NCI-H345 treated with DMSO at 0.1 percent for 48 hours (cell line): ENCODE results near the gene IGF2BP2.
"Not testable (repeated sequence)": the region's sequence is repeated elsewhere in the genome, so short reads cannot be mapped to it uniquely, and the experiment has no call there.

Experiments
- DNase-seq: peaks from one replicate; lab custom pipeline; 2025; ENCODE audit not compliant: unreplicated experiment; lab: John Stamatoyannopoulos, UW

Gene IGF2BP2

DNA sequence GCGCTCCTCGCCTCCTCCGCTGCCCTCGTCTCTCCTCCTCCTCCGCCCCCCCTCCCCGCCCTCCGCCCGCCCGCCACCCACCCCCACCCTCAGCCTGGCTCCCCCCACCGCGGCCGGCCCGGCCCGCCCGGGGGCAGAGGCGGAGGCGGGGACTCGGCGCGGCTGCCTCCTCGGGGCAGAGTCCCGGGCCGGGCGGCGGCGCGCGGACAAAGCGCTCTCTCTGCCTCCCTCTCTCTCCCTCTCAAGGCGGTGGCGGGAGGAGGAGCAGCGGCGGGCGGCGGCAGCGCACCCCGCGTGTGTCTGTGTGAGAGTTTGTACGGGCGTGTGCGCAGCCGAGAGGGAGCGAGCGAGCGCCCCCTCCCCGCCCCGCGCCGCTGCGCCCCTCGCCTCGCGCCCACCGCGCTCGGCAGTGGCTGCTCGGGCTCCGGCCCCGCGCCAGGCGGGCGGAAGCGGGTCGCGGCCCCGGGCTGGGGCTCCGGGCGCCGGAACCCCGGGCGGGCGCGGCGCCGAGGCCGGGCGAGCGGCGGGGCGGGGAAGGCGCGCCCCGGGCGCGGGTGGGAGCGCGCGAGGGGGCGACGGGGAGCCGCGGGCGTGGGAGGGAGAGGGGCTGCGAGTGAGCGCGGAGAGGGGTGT lies at the start of gene IGF2BP2:
Gene IGF2BP2 (minus strand): TSS at position 37 of the 633 bp plus-strand sequence. CDS start 82 bp downstream, outside the sequence.
- DNase-seq, result no peak

- no peak for DNase-seq
Measured at GRCh38 chr3:185874119-185874518, 49.3 kb upstream of the IGF2BP2 start.

- no peak for DNase-seq
Measured at GRCh38 chr3:185867650-185868049, 42.8 kb upstream of the IGF2BP2 start.

DNA sequence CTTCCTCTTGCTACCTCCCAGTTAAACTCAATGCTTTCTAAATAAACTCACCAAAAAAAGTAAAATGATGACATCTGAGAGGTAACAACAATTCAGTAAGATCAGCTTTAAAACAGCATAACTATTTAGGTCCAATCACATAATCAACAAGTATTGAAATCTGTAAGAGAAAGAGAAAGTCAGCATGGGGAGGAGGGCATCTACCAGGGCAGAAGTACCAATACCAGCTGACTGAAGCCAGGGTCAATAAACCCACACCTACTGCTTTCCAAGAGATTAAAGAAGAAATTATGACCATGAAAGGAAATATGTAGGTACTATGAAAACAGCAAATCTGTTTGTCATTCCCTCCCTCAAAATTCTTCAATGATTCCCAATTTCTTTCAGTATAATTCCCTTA lies 42.2 kb upstream of the IGF2BP2 start:
- no peak for DNase-seq

- DNase-seq, result no peak
Measured at GRCh38 chr3:185866555-185866954, 41.7 kb upstream of the IGF2BP2 start.

DNA sequence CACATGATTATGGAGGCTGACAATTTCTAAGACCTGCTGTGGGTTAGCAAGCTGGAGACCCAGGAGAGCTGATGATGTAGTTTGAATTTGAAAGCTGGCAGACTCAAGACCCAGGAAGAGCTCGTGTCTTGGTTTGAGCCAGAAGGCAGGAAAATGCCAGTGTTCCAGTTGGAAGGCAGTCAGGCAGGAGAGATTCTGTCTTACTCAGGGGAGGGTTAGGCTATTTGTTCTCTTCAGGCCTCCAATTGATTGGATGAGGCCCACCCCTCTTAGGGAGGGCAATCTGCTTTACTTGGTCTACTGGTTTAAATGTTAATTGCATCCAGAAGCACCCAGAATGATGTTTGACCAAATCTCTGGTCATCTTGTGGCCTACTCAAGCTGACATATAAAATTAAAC lies 40.4 kb upstream of the IGF2BP2 start:
- no peak for DNase-seq

GRCh38 chr3:185864767-185865166 lies 39.9 kb upstream of the IGF2BP2 start:
- no peak for DNase-seq

GRCh38 chr3:185862920-185863319 lies 38.1 kb upstream of the IGF2BP2 start:
- no peak for DNase-seq

DNA sequence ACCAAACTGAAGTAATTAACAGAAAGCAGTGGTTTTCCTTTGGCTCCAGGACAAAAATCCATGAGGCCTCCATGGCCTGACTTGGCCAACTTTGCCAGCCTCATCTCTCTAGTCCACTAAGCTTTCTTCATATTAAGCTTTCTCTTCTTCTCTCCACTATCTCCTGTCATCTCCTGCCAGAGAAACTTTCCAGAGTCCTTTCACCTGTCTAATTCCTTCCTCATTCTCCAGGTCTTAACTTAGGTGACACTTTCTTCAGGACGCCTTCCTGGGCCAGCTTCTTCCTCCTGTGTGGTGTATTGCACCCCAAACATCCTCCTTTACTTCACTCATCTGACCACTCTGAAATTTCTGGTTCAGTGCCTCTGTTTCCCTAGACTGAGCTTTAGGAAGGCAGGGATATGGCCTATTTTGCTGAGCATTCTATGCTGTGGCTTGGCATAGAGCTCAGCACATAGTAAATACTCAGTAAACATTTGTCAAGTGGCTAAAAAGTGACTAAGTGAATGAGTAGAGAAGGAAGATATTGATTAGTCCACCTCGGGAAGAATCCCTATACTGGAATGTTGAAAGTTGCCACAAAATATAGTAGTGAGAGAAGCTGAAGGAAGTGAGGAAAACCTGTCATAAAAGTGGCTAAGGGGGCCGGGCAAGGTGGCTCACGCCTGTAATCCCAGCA lies 34.6 kb upstream of the IGF2BP2 start:
- no peak for DNase-seq

- no peak for DNase-seq
Measured at GRCh38 chr3:185858502-185859225, 33.8 kb upstream of the IGF2BP2 start.

DNA sequence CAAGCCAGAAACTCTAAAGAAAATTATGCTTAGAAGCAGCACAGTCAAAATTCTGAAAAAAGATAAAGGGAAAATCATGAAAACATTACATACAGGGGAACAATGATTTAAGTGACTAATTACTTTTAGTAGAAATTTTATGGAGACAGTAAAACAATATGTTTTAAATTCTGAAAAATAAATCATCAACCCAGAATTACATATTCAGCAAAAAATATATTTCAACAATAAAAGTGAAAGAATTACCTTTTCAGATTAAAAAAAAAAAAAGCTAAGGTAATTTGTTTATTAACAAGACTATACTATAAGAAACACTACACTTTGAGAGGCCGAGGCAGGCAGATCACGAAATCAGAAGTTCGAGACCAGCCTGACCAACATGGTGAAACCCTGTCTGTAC lies 32.4 kb upstream of the IGF2BP2 start:
- DNase-seq, result no peak

DNA sequence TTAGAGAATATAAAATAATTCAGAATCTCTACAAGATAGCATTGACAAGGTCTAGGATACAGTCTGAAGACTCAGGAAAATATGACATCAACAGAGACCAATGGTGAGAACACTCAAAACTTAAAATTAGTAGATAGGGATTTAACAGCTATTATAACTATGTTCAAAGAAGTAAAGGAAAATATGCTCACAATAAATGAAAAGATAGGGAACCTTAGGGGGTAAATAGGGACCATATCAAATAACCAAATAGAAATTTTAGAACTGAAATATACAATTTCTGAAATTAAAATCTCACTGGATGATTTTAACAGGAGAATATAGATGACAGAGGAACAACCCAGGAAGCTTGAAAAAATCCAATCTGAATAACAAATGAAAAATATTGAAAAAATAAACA lies 31.8 kb upstream of the IGF2BP2 start:
- DNase-seq, result no peak

DNA sequence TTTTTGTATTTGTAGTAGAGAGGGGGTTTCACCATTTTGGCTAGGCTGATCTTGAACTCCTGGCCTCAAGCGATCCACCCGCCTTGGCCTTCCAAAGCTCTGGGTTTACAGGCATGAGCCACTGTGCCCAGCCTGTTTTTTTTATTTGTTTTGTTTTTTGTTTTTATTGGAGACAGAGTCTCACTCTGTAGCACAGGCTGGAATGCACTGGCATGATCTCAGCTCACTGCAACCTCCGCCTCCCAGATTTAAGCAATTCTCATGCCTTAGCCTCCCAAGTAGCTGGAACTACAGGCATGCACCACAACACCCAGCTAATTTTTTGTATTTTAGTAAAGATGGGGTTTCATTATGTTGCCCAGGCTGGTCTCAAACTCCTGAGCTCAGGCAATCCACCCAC lies 28.9 kb upstream of the IGF2BP2 start:
- not testable (repeated sequence) for DNase-seq

DNA sequence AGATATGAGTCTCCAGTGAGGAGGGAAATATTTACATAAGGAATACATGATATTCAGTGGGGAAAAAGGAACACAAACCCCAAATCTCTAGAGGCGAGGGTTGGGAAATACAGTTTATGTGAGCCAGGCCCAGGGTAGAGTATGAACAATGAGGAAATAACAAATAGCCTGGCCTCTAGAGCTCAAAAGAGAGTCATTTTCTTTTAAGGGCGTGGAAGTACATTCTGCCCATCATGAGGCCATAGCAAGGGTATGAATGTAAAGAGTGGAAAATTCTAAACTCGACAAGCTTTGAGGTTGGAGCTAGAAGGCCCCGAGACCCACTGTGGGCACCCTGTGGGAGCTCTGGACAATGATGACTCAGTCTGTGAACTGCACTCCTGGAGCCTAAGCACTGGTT lies 27.8 kb upstream of the IGF2BP2 start:
- DNase-seq, result no peak

- DNase-seq, result no peak
Measured at GRCh38 chr3:185851959-185852358, 27.1 kb upstream of the IGF2BP2 start.

- DNase-seq, result no peak
Measured at GRCh38 chr3:185851046-185851445, 26.2 kb upstream of the IGF2BP2 start.

DNA sequence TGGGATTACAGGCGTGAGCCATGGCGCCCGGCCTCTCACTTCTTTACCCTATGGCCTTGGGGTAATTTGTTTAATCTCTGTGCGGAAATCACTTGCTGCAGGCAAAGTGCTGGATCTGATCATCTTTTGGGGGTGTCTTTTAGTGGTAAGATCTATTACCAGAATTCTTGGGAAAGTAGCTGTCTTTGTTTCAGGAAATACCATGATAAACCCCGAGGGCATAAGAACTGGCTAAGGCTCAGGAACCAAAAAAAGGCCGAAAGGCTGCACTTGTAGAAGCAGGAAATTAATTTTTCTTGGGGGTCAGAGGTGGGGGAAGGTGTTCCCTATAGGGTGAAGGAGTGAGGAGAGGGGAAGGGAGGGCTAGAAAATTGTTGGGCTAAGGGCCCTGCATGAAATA lies 22.7 kb upstream of the IGF2BP2 start:
- DNase-seq, result no peak

GRCh38 chr3:185846037-185846436 lies 21.2 kb upstream of the IGF2BP2 start:
- DNase-seq, result no peak

- DNase-seq, result no peak
Measured at GRCh38 chr3:185844051-185844450, 19.2 kb upstream of the IGF2BP2 start.

DNA sequence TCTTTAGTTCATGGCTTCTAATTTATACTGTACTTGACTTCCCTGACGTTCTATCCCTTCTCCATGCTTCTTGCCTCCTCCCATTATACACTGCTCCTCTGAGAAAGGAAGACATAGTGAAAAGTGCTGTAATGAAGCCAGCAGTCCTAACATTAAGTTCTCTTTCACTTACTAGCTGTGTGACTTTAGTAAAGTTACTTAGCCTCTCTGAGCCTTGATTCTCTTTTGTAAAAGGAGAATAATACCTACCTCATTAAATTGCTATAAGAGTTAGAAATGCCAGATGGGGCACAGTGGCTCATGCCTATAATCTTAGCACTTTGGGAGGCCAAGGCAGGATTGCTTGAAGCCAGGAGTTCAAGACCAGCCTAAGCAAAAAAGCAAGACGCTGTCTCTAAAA lies 18.8 kb upstream of the IGF2BP2 start:
- DNase-seq, result no peak

DNA sequence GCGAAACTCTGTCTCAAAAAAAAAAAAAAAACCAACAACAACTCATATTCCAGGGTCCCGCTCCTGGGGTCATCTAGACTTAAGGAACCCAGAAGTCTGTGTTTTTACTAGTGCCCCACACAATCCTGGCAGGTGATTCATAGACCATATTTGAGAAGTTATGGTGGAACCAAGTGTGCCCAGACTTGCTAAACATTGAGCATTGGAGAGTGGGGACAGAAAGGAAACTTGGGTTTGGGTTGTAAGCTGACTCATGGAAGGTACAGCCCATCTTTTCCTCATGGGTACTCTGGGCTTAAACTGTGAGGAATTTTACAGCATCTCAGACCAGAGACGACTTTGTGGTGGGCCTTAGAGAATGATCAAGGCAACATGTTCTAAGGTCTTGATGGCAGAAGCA lies 18.3 kb upstream of the IGF2BP2 start:
- no peak for DNase-seq

GRCh38 chr3:185842241-185842640 lies 17.4 kb upstream of the IGF2BP2 start:
- DNase-seq, result no peak
